ENCODE data around the gene MYO15B. TPM values are rescaled to one million over a fixed set of nuclear protein-coding genes. Genes with fewer than 3 reads are reported as not detected.

MYO15B gene
- total and polyA plus RNA-seq, 10 donors: 123 to 569 (median 347) TPM

GRCh38 chr17:75542728-75543336, 44.8 kb upstream of the MYO15B start:
- Histone ChIP-seq H3K4me3 (no peak overlapping the region), H3K36me3 (peaks cover 0 to 23% (median 0%) of the 10 kb centered on the region in 6 donors), H3K9me3 (no peaks in the 10 kb centered on the region), H3K4me1 (peaks cover 0 to 61% (median 42%) of the 10 kb centered on the region in 6 donors), H3K27me3 (replicated peaks in 1 of 7) (no peaks in the 10 kb centered on the region), H3K27ac (peak overlapping the region; percentile 41 to 82 (median 74))
- intact Hi-C loops (cut with DNase I; ENCODE audit: low total_unique reads): no loop called here
- TF ChIP-seq CTCF (IDR thresholded peaks at IDR 0.05 in 8 of 11, conservative IDR thresholded peaks at IDR 0.05 in 3 of 11): no peak
- peak; percentile 24 to 57 (median 48) for TF ChIP-seq POLR2AphosphoS5 (IDR thresholded peaks at IDR 0.05)
- whole genome bisulfite sequencing, 5 donors: 74 to 81% (median 77%) methylated on average over 8 to 15 of the region's 15 CpGs
- DNase-seq: no peak

GRCh38 chr17:75544250-75544649, 43.4 kb upstream of the MYO15B start:
- Histone ChIP-seq H3K36me3 (peaks cover 0 to 26% (median 0%) of the 10 kb centered on the region in 6 donors), H3K27ac (peak overlapping the region in 5 of 8 donors; percentile 69 to 82 (median 78)), H3K4me3 (no peak overlapping the region), H3K27me3 (replicated peaks in 1 of 7) (no peaks in the 10 kb centered on the region), H3K4me1 (peaks cover 0 to 67% (median 43%) of the 10 kb centered on the region in 6 donors), H3K9me3 (no peaks in the 10 kb centered on the region)
- intact Hi-C loops (cut with DNase I; ENCODE audit: low total_unique reads): no loop called here
- DNase-seq: no peak
- 64 to 82% (median 68%) methylated on average over 7 to 8 of the region's 8 CpGs for WGBS, 5 donors
- no peak for TF ChIP-seq POLR2A (IDR thresholded peaks at IDR 0.05)
- TF ChIP-seq CTCF (IDR thresholded peaks at IDR 0.05 in 8 of 11, conservative IDR thresholded peaks at IDR 0.05 in 3 of 11): no peak
- no peak for TF ChIP-seq POLR2AphosphoS5 (IDR thresholded peaks at IDR 0.05)

- H3K27me3 ChIP-seq (replicated peaks in 1 of 7): no peaks in the 10 kb centered on the region
- H3K4me3 ChIP-seq: no peak overlapping the region
- no peak for TF ChIP-seq CTCF (IDR thresholded peaks at IDR 0.05 in 8 of 11, conservative IDR thresholded peaks at IDR 0.05 in 3 of 11)
- TF ChIP-seq POLR2AphosphoS5 (IDR thresholded peaks at IDR 0.05): peak; percentile 9 to 61 (median 41)
- peaks cover 0 to 26% (median 0%) of the 10 kb centered on the region in 6 donors for H3K36me3 ChIP-seq
- 74 to 93% (median 82%) methylated on average over 12 to 13 of the region's 13 CpGs for WGBS, 5 donors
- H3K9me3 ChIP-seq: no peaks in the 10 kb centered on the region
- intact Hi-C loops (cut with DNase I; ENCODE audit: low total_unique reads): no loop called here
- peak overlapping the region in 4 of 8 donors; percentile 5 to 33 (median 28) for H3K27ac ChIP-seq
- DNase-seq: no peak
- peaks cover 0 to 65% (median 36%) of the 10 kb centered on the region in 6 donors for H3K4me1 ChIP-seq
Observed at GRCh38 chr17:75546181-75546580, 41.4 kb upstream of the MYO15B start.

- peaks cover 0 to 63% (median 33%) of the 10 kb centered on the region in 6 donors for H3K4me1 ChIP-seq
- DNase-seq: no peak
- intact Hi-C loops (cut with DNase I; ENCODE audit: low total_unique reads): no loop called here
- peaks cover 0 to 26% (median 0%) of the 10 kb centered on the region in 6 donors for H3K36me3 ChIP-seq
- H3K9me3 ChIP-seq: no peaks in the 10 kb centered on the region
- H3K27me3 ChIP-seq (replicated peaks in 1 of 7): no peaks in the 10 kb centered on the region
- TF ChIP-seq POLR2AphosphoS5 (IDR thresholded peaks at IDR 0.05) (no peak), CTCF (IDR thresholded peaks at IDR 0.05 in 8 of 11, conservative IDR thresholded peaks at IDR 0.05 in 3 of 11) (no peak)
- peak overlapping the region in 2 of 8 donors; percentile 8 to 17 for H3K27ac ChIP-seq
- no peak overlapping the region for H3K4me3 ChIP-seq
- WGBS, 5 donors: 85 to 96% (median 95%) methylated on average over 9 of the region's 9 CpGs
Observed at GRCh38 chr17:75547091-75547490, 40.5 kb upstream of the MYO15B start.

All from spleen (tissue), 11 donors.